ENCODE results near the gene ELMO1.
A peak's percentile ranks its signal among the peaks of the same experiment; 100 is the strongest.
"Not testable (repeated sequence)": the region's sequence is repeated elsewhere in the genome, so short reads cannot be mapped to it uniquely, and the experiment has no call there.

The ELMO1 gene

DNA sequence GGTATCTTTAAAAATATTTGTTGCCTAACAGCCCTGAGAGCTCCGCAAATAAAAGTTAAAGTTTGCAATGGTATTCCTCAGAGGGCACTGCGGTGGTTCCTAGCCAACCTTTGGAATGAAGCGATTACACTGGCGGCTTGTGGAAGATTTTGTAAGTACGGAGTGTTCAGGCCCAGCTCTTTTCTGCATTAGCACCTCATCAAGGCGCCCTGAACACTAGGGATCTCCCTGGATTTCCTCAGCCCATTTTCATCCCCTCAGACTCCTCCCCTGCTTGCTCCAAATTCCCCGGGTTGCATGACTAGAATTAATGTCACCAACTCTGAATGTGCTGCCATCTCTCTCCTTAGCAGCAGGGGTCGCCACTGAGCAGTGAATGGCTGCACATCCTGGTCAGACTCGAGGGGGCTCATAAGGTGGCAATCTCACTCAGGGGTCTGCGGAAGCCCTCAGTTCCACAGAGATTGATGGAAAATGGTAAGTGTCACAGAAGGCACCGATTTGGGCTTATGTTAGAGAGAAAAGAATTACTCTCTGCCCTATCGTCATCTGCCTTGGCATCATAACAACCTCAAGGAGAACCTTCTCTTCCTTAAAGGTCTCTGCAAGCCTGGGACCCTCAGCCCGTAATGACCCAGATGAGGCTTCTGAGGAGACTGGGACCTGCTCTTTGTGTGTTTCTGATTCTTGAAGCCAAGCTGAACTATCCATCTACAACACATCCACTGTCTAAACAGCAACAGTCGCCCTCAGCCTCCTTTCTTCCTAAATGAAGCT lies 461.5 kb downstream of the ELMO1 start:
- DNase-seq: no peak

DNA sequence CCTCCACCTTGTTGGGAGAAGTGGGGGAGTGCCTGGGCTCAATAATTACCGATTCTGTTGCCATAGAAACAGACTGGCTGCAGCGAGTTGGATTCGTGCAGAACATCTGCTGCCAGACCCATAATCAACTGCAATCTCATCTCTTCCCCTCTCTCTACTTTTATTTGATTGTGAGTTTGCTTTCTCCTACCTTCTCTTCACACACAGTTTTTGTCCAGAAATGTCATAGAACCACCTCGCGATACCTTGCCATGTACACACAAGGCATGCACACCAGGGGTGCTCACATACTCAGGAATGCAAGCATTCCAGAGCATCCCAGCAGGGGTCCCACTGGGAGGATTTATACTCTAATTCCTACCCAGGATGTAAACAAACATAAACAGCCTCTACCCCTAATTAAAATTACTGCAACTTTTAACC lies 462.1 kb downstream of the ELMO1 start:
- no peak for DNase-seq

DNA sequence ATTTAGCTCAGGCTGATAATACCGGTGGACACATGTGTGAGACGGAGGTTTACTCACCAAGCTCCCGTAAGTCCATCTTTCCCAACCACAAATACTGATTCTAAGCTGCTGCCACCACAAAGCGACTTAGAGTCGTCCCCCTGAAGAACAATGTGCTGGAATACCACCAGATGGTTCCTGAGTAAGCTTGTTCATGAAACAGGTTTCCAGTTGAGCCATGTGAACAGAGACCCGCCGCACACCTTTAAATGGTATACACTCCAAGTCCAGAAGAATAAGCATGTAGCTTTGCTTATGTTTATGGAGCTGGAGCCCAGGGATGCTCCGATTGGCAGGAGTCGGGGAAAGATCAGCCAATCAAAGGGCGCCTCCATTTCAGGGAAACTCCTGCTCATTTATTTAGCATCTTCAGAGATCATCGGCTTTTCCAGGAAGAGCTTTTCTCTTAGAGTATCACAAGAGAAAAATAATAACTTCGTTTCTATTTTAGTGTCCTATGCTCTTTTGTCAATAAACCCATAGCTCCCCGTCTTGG lies 462.7 kb downstream of the ELMO1 start:
- DNase-seq: no peak

DNA sequence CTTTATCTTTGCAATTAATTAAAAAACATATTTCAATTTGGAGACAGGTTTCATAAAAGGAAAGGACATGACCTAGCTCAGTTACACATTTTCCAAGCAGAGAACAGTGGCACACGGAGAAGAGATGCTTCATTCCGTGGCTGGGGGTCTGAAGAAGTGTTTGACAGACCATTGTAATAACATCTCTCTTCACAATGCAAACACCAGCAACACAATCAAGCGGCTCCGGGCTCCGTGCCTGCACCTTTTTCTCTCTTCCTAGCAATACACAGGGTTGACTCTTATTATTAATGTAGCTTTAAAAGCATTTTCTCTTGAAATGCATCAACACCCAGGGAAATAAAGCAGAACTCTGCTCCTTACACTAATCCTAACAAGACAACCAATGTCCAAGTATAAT lies 463.3 kb downstream of the ELMO1 start:
- no peak for DNase-seq

DNA sequence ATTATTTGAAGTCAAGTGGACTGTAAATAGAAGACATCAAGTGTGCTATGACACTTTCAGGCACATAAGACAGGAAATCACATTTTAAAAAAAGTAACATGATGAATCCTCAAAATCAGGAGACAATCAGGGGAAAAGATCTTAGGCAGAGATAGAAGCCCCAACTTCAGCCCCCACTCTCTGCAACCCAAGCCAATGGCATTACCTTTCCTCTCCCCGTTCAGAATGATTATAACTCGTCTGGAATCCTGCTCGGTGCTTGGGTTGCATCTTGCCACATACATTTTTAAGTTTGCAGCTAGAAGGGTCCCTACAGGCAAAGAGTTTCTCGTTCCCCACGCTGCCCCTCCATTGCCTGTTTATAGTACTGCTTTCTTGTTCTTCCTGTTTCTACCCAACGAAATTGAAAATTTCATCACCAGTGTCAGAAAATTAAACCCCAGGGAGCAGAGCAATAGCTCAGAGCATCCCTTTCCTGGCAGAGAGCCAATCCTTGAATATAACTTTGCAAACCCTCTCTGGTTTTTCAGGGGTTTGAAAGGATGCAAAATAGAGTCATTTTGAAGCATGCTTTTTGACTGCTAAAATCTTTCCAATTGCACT lies 463.9 kb downstream of the ELMO1 start:
- no peak for DNase-seq

DNA sequence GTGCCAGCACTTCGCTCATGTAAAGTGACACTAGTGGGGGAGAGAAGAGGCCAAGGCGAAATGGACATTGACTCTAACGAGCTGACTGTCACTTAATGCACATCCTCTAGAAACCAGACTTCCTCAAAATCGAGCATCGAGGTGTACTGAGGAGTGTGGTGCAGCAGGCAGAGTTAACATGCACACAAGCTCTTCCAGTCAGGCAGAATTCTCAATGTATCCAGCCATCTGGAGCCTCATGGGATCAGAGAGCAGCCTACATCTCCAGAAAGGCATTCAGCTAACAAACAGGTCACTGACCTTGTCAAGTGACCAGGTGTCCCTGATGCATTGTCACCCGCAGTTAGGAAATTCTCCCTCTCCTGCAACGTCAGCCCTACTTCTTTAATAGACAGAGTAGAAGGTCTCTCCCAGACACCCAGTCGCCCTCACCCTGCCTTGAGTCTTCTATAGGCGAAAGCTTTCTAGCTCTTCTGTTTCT lies 464.6 kb downstream of the ELMO1 start:
- no peak for DNase-seq

DNA sequence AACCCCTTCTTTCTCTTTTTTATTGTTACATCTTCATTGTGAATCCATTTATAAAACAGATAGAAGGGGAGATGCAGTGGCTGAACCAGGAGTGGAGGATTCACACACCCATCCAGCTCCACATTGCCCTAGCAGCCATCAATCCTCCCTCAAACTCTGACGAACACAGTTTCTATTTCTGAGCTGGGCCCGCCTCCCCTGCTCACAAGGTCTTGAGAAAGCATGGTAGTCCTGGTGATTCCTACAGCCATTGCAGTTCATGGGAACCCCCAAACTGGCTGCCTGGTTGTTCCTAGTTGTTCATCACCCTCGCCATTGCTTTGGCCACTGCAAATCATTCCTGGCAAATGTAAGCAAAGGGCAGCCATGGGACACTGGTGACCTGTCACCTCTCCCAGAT lies 465.9 kb downstream of the ELMO1 start:
- DNase-seq: no peak

DNA sequence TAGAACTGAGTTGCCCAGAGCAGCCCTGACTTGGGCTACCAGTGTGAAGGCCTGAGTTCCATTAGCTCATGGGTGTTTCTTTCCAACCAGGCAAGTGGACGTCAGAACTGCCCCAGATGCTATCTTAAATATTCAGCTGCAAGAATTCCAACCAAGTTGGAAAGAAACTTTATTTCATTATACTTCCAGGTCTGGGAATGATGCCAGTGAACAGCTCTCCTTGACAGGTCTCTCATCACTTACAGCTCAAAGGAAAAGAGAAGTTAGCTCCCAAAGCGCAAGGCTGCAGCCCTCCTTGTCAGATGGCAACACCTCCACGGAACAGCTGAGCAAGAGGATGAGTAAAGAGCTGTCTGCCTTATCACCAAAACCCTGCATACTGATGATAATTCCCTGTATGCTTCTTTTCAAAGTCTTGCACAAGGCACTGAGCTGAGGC lies 468.8 kb downstream of the ELMO1 start:
- DNase-seq: no peak

DNA sequence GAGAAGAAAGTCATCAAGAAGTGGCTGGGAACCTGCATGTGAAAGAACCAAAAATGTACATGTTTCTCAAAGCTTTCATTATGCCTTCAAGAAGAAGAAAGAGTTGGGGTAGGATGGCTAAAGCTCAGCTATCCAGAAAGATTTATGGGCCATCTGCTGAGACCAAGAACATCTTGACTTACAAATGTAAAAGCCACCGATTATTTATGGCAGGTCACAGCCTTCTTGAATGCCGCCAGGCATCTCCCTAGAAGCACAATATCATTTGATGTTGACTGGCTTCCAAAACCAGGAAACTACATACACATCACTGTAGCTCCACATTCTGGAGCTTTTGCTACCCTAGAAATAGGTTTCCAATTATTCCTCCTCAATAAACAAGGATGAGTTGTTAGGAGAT lies 470.2 kb downstream of the ELMO1 start:
- no peak for DNase-seq

DNA sequence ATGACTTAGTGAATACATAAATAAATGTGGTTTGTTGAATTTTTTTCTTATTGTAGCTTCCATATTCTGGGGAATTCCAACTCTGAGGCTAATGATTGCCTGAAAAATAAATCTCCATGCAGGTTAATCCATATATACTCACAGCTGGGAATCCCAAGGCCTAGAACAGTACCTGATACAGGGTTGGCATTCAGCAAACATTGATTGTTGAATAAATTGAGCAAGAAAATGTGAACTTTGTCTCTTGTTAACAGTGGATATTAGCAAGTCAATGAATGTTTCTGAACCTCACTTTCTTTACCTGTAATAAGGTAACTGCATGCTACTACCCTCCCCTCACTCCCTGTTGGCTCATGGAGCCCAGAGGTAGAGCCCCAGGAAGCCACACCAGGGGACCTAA lies 470.8 kb downstream of the ELMO1 start:
- no peak for DNase-seq

DNA sequence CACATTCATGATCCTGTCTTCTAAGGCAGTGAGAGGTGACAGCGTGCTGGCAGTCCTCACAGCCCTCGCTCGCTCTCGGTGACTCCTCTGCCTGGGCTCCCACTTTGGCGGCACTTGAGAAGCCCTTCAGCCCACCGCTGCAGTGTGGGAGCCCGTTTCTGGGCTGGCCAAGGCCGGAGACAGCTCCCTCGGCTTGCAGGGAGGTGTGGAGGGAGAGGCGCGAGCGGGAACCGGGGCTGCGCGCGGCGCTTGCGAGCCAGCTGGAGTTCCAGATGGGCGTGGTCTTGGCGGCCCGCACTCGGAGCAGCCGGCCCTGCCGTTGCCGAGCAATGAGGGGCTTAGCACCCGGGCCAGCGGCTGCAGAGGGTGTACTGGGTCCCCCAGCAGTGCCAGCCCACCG lies 475.1 kb downstream of the ELMO1 start:
- DNase-seq: not testable (repeated sequence)

DNA sequence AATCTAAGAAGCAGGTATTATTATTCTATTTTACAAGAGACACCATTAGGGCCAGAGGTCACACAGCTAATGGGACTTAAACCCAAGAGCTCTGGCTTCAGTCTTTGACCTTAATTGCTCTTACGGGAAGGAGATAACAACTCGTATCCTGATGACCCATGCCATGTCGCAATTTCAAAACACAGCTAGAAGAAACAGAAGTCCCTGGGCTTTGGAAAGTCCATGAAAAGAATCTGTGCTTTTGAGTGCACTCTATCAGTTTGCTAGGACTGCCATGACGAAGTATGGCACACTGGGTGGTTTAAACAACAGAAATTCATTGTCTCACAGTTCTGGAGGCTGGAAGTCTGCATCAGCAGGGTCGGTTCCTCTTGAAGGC lies 476.5 kb downstream of the ELMO1 start:
- DNase-seq: no peak

DNA sequence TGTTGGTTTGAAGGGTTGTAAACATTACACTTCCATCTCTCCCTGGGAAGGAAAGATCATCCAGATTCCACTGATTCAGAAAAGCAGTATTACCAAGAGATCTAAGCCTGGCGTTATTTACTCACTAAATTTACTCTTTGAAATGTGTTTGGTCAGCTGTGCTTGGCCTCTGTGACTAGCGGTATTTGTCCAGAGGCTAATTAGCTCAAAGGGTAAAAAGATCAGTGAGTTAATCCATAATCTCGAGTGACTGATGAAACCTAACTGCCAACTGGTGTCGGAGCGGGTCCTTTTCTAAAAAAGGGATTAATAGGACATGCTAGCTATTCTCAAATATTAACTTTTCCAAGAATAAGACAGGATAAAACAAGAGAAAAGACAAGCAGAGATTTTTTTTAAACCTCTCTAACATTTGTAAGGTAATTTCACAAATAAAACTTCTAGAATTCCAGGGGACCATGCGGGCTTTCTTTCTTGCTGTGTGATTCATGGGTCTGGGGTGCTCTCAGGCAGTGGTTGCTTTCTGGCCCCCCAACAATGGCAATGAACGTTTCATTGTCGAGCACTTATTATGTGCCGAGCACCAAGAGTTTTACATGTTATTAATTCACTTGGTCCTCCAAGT lies 477.0 kb downstream of the ELMO1 start:
- no peak for DNase-seq

DNA sequence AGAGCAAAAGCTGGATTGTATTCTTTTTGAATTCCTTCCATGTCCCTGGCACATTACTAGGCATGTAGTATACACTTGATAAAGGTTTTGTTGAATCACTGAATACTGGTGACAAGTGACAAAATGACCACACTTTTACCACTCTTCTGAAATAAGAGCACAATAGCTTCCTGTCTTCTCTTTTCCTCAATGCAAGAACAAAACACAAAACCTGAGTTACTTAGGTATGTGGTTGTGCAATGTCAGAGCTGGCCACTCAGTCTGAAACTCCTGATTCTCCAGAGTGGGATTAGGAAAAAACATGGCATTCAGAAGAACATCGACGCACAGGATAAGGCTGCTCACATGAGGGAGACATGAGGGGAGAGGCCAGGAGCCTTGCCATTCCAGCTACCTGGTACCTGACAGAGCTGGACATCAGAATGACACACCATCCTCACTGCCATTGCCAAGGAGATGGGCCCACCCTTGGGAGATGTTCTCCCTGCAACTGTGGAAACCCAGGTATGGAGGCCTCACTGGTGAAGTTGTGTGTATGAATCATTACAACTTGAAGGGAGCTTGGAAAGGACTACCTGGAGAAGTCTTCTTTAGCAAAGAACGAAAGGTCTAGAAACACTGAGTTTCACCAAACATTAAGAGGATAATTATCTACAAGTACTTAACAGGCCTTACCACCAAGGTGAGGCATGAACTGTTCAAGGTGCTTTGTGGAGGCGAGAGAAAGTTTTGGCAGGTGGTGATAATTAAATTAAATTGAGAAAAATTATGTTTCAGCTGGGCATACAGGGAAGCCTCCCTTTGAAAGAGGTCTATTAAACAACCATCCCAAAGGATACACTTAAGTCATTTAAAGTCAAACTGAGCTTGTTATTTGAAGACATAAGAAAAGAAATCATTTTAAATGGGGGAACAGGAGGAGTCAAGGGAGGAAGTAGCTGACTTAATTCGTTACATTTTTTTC lies 477.8 kb downstream of the ELMO1 start:
- DNase-seq: no peak

DNA sequence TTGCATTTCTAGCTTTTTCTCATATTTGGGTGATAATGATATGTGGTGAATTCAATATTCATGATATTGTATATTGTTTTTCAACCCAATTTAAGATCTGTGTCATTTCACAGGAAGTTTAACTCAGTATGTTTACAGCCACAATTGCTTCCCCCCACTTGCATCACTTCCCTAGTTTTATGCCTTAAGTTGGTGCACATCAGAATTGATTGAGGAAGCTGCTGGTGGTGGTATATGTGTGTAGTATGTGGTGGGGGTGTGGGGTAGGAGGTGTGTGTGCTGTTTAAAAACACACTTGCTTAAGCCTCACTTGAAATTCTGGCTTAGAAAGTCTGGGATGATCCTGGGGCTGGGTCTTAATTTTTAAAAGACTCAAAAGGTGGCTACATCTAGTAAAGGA lies 479.3 kb downstream of the ELMO1 start:
- DNase-seq: peak; percentile 43

DNA sequence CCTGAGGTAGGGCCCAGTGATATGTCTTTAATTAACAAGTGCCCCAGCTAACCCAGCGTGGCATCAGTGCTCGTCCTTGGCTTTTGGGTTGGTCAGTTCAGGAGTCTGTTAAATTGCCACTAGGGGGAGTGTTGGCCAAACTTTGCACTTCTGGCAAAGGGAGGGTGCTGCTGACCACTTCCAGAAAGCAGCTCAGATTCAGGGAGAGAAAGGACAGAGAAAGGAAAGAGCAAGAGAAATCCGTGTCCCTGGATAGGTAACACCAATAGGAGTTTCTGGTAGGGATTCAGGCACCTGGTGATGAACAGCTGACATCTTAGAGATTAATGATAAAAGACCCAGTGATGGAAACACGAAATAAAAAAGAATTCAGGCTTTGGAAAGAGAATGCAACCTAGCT lies 481.3 kb downstream of the ELMO1 start:
- no peak for DNase-seq

DNA sequence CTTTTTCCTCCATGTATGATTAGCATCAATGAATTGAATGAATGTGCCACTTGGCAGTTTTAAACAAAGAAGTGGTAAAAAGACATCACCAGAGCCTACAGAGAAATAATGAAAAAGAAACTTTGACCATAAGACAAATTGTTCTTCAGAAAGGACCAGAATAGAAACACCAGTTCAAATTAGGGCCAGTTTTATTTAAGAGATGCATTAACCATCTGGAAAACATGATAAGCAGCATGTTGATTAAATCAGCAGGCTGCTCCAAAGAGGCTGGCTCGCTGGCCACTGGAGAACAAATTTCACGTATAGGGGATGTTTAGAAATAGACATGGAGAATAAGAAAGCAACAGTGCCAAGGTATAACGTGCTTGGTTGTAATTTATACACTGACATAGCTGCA lies 482.0 kb downstream of the ELMO1 start:
- no peak for DNase-seq

DNA sequence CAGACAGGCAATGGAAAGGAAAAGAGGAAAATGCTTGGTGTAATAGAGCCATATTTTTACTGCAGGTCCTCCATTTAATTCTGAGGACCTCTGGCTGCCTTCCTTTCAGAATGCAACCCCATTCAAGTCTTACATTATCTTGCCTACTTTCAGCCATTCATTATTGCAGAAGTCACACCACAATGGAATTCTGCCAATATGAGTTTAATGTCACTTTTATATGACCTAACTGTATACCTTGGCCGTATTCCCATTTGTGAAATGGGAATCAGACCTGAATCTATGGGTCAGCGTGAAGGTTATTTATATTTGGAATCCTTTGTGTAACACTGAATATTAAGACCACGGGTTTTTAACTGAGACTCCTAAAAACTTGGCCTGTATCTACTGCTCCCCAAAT lies 482.6 kb downstream of the ELMO1 start:
- DNase-seq: no peak

DNA sequence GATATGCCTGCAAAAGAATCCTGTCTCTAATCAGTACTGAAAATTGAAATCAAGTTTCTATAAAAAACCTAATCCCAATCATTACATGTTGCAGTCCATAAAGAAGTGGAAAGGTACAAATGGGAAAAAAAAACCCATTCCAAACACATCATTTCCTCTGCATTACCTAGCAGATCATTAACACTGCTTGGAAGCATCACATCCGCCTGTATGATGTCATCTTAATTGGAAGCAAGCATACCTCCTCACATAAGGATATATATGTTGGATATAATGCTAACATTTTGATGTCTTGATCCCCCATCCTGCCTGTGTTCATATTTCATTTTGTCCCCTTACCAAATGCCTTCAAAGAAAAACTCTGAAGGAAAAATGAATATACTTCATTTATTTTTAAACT lies 483.0 kb downstream of the ELMO1 start:
- no peak for DNase-seq

DNA sequence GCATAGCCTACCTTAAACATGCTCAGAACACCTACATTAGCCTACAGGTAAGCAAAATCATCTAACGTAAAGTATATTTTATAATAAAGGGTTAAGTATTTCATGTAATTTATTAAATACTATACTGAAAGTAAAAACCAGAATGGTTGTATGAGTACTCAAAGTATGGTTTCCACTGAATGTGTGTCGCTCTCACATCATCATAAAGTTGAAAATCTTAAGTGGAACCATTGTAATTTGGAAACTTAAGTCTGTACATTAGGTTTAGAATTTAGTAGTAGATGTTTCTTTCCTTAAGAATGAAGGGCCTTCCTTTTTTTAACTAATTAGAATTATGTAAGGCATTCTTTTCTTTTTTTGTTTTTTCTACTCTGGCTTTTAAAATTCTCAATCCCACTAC lies 484.4 kb downstream of the ELMO1 start:
- no peak for DNase-seq

DNA sequence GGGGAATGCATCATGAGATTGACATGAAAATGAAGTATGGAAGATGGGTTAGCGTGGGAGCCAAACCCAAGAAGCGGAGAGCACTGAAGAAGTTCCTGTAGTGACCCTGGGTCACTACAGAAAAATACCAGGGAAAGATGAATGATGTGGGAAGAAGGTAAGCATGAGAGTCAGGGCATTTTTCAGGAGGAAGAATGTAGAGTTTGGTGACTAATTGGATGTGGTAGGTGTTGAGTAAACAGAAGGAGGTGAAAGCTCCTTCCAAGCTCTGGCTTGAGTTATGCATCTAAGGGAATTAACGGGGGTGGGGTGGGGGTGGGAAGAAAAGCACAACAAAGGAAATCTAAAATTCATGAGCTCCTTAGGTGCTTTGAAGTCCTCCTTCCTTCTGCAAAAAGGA lies 486.3 kb downstream of the ELMO1 start:
- DNase-seq: no peak

DNA sequence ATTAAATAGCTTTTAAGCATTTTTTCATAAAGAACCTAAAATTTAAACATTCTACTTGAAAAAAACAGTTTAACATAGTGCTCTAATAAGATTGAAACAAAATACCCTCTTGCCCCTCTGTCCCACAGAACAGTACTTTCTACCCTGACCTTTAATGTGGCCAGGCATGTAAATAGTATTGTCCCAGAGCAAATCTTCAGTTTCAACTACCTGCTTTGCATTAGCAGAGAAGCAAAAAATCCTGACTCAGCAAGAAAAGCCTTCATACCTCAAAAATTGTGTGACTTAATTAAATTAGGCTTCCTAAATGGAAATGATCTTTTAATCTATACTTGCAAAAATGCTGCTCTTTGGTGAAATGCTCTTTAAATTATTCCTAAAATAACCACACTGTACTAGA lies 487.0 kb downstream of the ELMO1 start:
- DNase-seq: no peak

DNA sequence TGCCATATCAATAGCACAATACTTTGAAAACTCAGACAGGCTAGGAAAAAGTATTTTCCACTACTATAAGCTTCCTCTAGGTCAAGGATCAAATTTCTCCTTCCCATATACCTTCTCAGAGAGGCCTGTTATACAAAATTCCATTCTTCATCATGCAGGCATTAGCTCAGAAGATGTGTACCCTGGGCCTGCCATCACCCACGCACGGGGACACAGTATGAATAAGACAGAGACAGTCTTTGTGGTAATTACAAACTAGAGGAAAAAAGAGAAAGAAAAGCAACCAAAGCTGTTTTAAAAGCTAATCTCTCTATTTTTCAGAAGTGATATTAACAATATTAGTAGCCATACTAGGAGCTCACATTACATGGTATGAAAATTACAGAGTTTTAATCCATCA lies 487.6 kb downstream of the ELMO1 start:
- DNase-seq: no peak

All from GDM1 (cell line).